GM23338 (cell line): ENCODE results near the gene SLC6A12. TPM values are rescaled to one million over a fixed set of nuclear protein-coding genes. Genes with fewer than 3 reads are reported as not detected.

ENCODE experiments used
- ATAC-seq: fragments of 200-7000 bp; cut with Tn5 transposase; 3 replicates; pipeline ENCODE4 v1.9.1; 2020
- DNase-seq: peaks from one replicate; pipeline ENCODE4 v3.0.0-alpha.2; 2015; ENCODE audit warnings: low spot score
- H2AFZ ChIP-seq: fragments of 200-600 bp; sonication (generic); 2 replicates; pipeline ENCODE4 v1.8.0; 2016; ENCODE audit warnings: antibody characterized with exemption, mild to moderate bottlenecking, moderate library complexity
- H3F3A ChIP-seq: fragments of 200-600 bp; sonication (generic); replicated peaks from 2 replicates; pipeline ENCODE4 v1.8.0; 2017; ENCODE audit warnings: antibody characterized with exemption, mixed run types, low read depth
- H3K27ac ChIP-seq: fragments of 200-600 bp; sonication (generic); 2 replicates; pipeline ENCODE4 v1.6.1; 2016; ENCODE audit warnings: low read depth
- H3K27me3 ChIP-seq: fragments of 200-600 bp; sonication (generic); 2 replicates; pipeline ENCODE4 v1.8.0; 2016; ENCODE audit warnings: mild to moderate bottlenecking, mixed run types, moderate library complexity; ENCODE audit not compliant: insufficient read depth
- H3K36me3 ChIP-seq: fragments of 200-600 bp; sonication (generic); 2 replicates; pipeline ENCODE4 v1.8.0; 2016; ENCODE audit warnings: mild to moderate bottlenecking; ENCODE audit not compliant: insufficient read depth
- H3K4me1 ChIP-seq: fragments of 200-600 bp; sonication (generic); 2 replicates; pipeline ENCODE4 v1.8.0; 2016; ENCODE audit warnings: mild to moderate bottlenecking, moderate library complexity; ENCODE audit not compliant: insufficient read depth
- H3K4me2 ChIP-seq: fragments of 200-600 bp; sonication (generic); 2 replicates; pipeline ENCODE4 v1.7.1; 2017; ENCODE audit warnings: mixed run types
- H3K4me3 ChIP-seq: fragments of 200-600 bp; sonication (generic); 2 replicates; pipeline ENCODE4 v1.6.1; 2016; ENCODE audit warnings: mixed run types
- H3K79me2 ChIP-seq: fragments of 200-600 bp; sonication (generic); replicated peaks from 2 replicates; pipeline ENCODE4 v1.8.0; 2017; ENCODE audit warnings: mild to moderate bottlenecking; ENCODE audit not compliant: insufficient read depth
- H3K9me2 ChIP-seq: fragments of 200-600 bp; sonication (generic); 2 replicates; pipeline ENCODE4 v1.8.0; 2017; ENCODE audit not compliant: insufficient read depth
- H4K20me1 ChIP-seq: fragments of 200-600 bp; sonication (generic); replicated peaks from 2 replicates; pipeline ENCODE4 v1.8.0; 2017; ENCODE audit warnings: mild to moderate bottlenecking; ENCODE audit not compliant: insufficient read depth
- H3K27ac Mint-ChIP-seq: 2 replicates; pipeline ENCODE4 v1.8.0; 2020; ENCODE audit warnings: inconsistent platforms, mild to moderate bottlenecking, moderate library complexity, mixed read lengths
- H3K27me3 Mint-ChIP-seq: 3 replicates; pipeline ENCODE4 v1.8.0; 2022; ENCODE audit warnings: low read depth, mild to moderate bottlenecking, moderate library complexity, mixed read lengths, inconsistent platforms; ENCODE audit not compliant: insufficient read depth, poor library complexity
- H3K36me3 Mint-ChIP-seq: 3 replicates; pipeline ENCODE4 v1.8.0; 2021; ENCODE audit warnings: low read depth, mild to moderate bottlenecking, inconsistent platforms, moderate library complexity, mixed read lengths
- H3K4me1 Mint-ChIP-seq: 3 replicates; pipeline ENCODE4 v1.8.0; 2020; ENCODE audit warnings: mild to moderate bottlenecking, inconsistent platforms, mixed read lengths
- H3K4me3 Mint-ChIP-seq: 3 replicates; pipeline ENCODE4 v1.8.0; 2021; ENCODE audit warnings: moderate library complexity, mild to moderate bottlenecking, inconsistent platforms, mixed read lengths
- H3K9me3 Mint-ChIP-seq: 3 replicates; pipeline ENCODE4 v1.8.0; 2020; ENCODE audit warnings: moderate library complexity, mild to moderate bottlenecking, inconsistent platforms, mixed read lengths
- CREB1 ChIP-seq: fragments of 250-450 bp; sonication (Bioruptor Pico); IDR thresholded peaks from 2 replicates; pipeline ENCODE4 v1.5.0; 2020; ENCODE audit warnings: low read depth, mild to moderate bottlenecking, moderate library complexity
- CTCF ChIP-seq, 2 experiments: fragments of 200-600 bp in 1 of 2; sonication (generic) in 1 of 2; conservative IDR thresholded peaks; 2 replicates each; pipeline versions ENCODE4 v1.5.1 to v1.6.1; 2016 to 2017; ENCODE audit warnings: antibody characterized with exemption in 2 of 2, low read depth in 2 of 2, mild to moderate bottlenecking in 2 of 2, moderate library complexity in 1 of 2
- ETS1 ChIP-seq: IDR thresholded peaks from 2 replicates; pipeline ENCODE4 v1.6.1; 2016; ENCODE audit warnings: antibody characterized with exemption
- EZH2 ChIP-seq: fragments of 200-600 bp; sonication (generic); IDR thresholded peaks from one replicate; pipeline ENCODE4 v1.8.0; 2017; ENCODE audit warnings: antibody characterized with exemption, mild to moderate bottlenecking, low read depth; ENCODE audit not compliant: unreplicated experiment
- EZH2phosphoT487 ChIP-seq: fragments of 200-600 bp; sonication (generic); IDR thresholded peaks from one replicate; pipeline ENCODE4 v1.8.1; 2018; ENCODE audit warnings: antibody characterized with exemption; ENCODE audit not compliant: unreplicated experiment
- JUNB ChIP-seq: IDR thresholded peaks from one replicate; pipeline ENCODE4 v1.6.1; 2016; ENCODE audit warnings: antibody characterized with exemption; ENCODE audit not compliant: unreplicated experiment
- NANOG ChIP-seq: IDR thresholded peaks from 2 replicates; pipeline ENCODE4 v1.6.1; 2016; ENCODE audit warnings: antibody characterized with exemption, borderline replicate concordance
- POLR2AphosphoS5 ChIP-seq: IDR thresholded peaks from 2 replicates; pipeline ENCODE4 v1.6.1; 2016; ENCODE audit warnings: antibody characterized with exemption, low read depth
- REST ChIP-seq: IDR thresholded peaks from one replicate; pipeline ENCODE4 v1.6.1; 2018; ENCODE audit warnings: antibody characterized with exemption; ENCODE audit not compliant: unreplicated experiment
- STAT1 ChIP-seq: IDR thresholded peaks from one replicate; pipeline ENCODE4 v1.6.1; 2016; ENCODE audit warnings: antibody characterized with exemption; ENCODE audit not compliant: unreplicated experiment
- ZNF114 ChIP-seq: fragments of 250-450 bp; sonication (Bioruptor Pico); IDR thresholded peaks from 2 replicates; pipeline ENCODE4 v1.5.0; 2020; ENCODE audit warnings: mild to moderate bottlenecking, moderate library complexity
- ZNF331 ChIP-seq: fragments of 250-450 bp; sonication (Bioruptor Pico); IDR thresholded peaks from 2 replicates; pipeline ENCODE4 v1.5.0; 2020; ENCODE audit warnings: low read depth, mild to moderate bottlenecking, moderate library complexity
- ZNF462 ChIP-seq: fragments of 250-450 bp; sonication (Bioruptor Pico); IDR thresholded peaks from 2 replicates; pipeline ENCODE4 v1.5.0; 2020; ENCODE audit warnings: mild to moderate bottlenecking, moderate library complexity
- polyA plus RNA-seq: library from polyadenylated mRNA; unstranded; fragments of >200 nt; fragmentation: Nextera tagmentation; extraction: Ambion mirVana; gene quantifications from 2 replicates; pipeline ENCODE4 v1.2.1, GENCODE V29; 2016
- total RNA-seq: library from RNA; depleted of rRNA; stranded (reverse); fragments of >200 nt; shearing (Covaris generic); gene quantifications from 2 replicates; pipeline ENCODE4 v1.2.3, GENCODE V29; 2014

Gene SLC6A12
- total and polyA plus RNA-seq, 2 experiments from 2014 or later: 0.56 TPM; not detected in 1

- Histone ChIP-seq H3K4me3 (no peak overlapping the region), H3K4me2 (no peak overlapping the region), H3K36me3 (no peaks in the 10 kb centered on the region), H3K79me2 (no peaks in the 10 kb centered on the region), H3F3A (no peaks in the 10 kb centered on the region), H4K20me1 (no peaks in the 10 kb centered on the region; the same call in 1 of the 2 replicates), H2AFZ (no peak overlapping the region), H3K9me2 (no peaks in the 10 kb centered on the region), H3K27ac (no peak overlapping the region), H3K4me1 (peaks cover 3% of the 10 kb centered on the region; the same call in 1 of the 2 replicates), H3K27me3 (no peaks in the 10 kb centered on the region)
- H3K4me1 Mint-ChIP-seq: peaks cover 33% of the 10 kb centered on the region
- TF ChIP-seq CTCF (conservative IDR thresholded peaks at IDR 0.05; ENCODE audit: low read depth in 2 of 2) (no peak), ZNF114 (no peak), STAT1 (no peak), JUNB (no peak), POLR2AphosphoS5 (no peak), NANOG (no peak), CREB1 (no peak), ETS1 (no peak), ZNF331 (no peak), EZH2phosphoT487 (no peak), EZH2 (no peak), ZNF462 (CRISPR knock-in tag) (no peak), REST (no peak)
- H3K27ac Mint-ChIP-seq: no peak overlapping the region
- H3K36me3 Mint-ChIP-seq: no peaks in the 10 kb centered on the region; the same call in 2 of the 3 replicates
- DNase-seq (no peak), ATAC-seq (peak; percentile 32; the same call in 2 of the 3 replicates)
- H3K27me3 Mint-ChIP-seq: peaks cover 14% of the 10 kb centered on the region
- no peak overlapping the region; the same call in 2 of the 3 replicates for H3K4me3 Mint-ChIP-seq
- peaks cover 3% of the 10 kb centered on the region; the same call in 1 of the 3 replicates for H3K9me3 Mint-ChIP-seq
Observed at GRCh38 chr12:164207-164606, 49.8 kb downstream of the SLC6A12 start.
